ENCODE results near the gene FARSA. TPM values are rescaled to one million over a fixed set of nuclear protein-coding genes. Genes with fewer than 3 reads are reported as not detected.

FARSA gene
- polyA plus RNA-seq, 1 experiment = 13.5 TPM

DNA sequence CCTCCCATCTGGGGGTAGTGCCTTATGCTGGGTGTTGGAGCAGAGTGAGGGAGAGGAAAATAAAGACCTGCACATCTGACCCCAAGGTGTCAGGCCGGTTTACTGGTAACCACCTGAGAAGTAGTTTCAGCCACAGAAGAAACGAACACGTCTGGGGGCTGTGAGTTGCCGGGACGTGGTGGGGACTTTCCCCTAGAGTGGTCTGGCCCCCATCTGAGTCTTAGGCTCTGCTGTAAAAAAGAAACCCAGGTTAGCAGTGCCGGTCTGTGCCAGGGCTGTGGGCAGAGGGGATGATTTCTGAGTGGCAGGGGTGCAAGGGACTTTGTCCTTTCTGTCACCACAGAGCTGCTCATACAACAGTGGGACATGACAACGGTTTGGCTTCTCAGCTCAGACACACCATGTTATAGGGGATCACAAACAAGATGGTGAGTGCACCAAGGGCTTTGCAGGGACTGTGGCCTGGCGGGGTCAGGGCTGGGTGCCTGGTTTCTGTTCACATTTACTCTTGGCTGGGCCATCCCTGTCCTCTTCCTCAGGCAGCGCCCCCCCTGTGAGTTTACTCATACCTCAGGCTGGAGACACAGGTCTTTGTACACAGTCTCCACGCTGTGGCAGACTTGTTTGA is 33.5 kb downstream of the FARSA start:
- DNase-seq (ENCODE audit: low read depth, low spot score) = no peak
- Histone ChIP-seq H3K27me3 (ENCODE audit: control insufficient read depth, insufficient read depth, low read length) (no peaks in the 10 kb centered on the region), H3K27ac (ENCODE audit: low read depth, low read length) (no peak overlapping the region), H3K4me3 (ENCODE audit: low read depth, low read length) (no peak overlapping the region), H3K9me3 (ENCODE audit: control insufficient read depth, insufficient read depth, low read length) (no peaks in the 10 kb centered on the region)
- POLR2A ChIA-PET = interaction anchor here (1.7 kb wide), 1 partner anchor 9 kb away, joined by 4 read pairs; the partner anchor contains the start of gene GCDH
- TF ChIP-seq, protein P1, sequence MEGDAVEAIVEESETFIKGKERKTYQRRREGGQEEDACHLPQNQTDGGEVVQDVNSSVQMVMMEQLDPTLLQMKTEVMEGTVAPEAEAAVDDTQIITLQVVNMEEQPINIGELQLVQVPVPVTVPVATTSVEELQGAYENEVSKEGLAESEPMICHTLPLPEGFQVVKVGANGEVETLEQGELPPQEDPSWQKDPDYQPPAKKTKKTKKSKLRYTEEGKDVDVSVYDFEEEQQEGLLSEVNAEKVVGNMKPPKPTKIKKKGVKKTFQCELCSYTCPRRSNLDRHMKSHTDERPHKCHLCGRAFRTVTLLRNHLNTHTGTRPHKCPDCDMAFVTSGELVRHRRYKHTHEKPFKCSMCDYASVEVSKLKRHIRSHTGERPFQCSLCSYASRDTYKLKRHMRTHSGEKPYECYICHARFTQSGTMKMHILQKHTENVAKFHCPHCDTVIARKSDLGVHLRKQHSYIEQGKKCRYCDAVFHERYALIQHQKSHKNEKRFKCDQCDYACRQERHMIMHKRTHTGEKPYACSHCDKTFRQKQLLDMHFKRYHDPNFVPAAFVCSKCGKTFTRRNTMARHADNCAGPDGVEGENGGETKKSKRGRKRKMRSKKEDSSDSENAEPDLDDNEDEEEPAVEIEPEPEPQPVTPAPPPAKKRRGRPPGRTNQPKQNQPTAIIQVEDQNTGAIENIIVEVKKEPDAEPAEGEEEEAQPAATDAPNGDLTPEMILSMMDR (IDR thresholded peaks at IDR 0.05; ENCODE audit: low read depth, low read length) = no peak
- CTCF ChIA-PET = no interaction called here

DNA sequence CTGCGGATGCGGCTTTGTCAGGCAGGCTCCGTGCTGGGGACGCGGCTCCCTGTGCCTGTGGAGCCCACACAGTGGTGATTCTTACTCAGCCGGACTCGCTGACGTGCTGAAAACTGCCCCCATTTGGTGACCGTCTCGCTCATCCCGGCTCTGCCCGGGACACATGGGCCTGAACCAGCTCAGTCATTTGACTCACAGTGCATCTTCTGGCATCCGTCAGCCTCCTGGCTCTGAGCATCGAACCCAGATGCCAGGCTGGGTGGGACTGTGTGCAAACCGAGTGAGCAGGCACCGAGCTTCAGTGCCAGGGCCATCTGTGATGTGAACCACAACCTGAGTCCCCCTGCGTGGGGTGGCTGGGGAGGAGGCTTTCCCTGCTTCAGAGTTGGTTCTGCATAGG is 37.1 kb downstream of the FARSA start:
- no peak for DNase-seq (ENCODE audit: low read depth, low spot score)

DNA sequence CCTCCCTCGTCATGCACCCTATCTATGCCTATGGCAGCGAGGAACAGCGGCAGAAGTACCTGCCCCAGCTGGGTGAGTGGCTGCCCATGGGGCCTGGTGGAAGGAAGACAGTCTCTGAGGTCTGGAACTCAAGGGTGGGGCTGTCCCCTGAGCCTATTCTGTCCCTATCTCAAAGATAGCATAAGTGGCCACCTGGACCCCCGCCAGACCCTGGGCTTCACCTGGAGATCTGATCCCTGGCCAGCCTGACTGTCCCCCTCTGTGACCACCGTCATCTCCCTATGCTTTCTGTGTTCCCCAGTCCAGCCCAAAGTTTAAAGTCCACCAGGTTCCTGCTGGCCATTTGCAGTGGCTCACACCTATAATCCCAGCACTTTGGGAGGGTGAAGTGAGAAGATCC is 39.9 kb downstream of the FARSA start:
- CTCF ChIA-PET = no interaction called here

More for the DNA sequence above, 37.1 kb downstream of the FARSA start:
- H3K27ac ChIP-seq (ENCODE audit: low read depth, low read length) = no peak overlapping the region
- no peaks in the 10 kb centered on the region for H3K27me3 ChIP-seq (ENCODE audit: control insufficient read depth, insufficient read depth, low read length)
- CTCF ChIA-PET = no interaction called here
- H3K4me3 ChIP-seq (ENCODE audit: low read depth, low read length) = no peak overlapping the region
- TF ChIP-seq, protein P1 (IDR thresholded peaks at IDR 0.05; ENCODE audit: low read depth, low read length) = no peak
- POLR2A ChIA-PET = no interaction called here
- H3K9me3 ChIP-seq (ENCODE audit: control insufficient read depth, insufficient read depth, low read length) = no peaks in the 10 kb centered on the region

DNA sequence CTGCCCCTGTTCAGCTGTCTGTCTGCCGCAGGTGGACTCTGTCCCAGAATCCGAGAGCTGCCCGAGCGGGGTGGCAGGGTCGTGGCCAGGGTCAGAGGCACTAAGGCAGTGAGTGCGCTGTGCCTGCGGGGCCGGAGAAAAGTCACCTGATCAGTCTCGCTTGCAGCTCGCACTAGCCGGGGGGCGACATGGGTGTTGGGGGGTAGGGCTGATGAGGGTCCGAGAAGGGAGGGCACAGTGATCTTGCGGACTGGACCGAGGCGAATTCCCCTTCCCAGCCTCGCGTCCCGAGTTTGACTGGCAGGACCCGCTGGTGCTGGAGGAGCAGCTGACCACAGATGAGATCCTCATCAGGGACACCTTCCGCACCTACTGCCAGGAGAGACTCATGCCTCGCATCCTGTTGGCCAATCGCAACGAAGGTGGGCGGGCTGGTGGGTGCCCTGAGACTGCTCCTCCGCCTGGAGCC is 41.9 kb downstream of the FARSA start:
- no peaks in the 10 kb centered on the region; the same call in 1 of the 2 replicates for H3K9me3 ChIP-seq (ENCODE audit: control insufficient read depth, insufficient read depth, low read length)
- ChIA-PET POLR2A (interaction anchor here (0.6 to 1.5 kb wide), 6 partner anchors 8 to 100 kb away, joined by 4 to 8 read pairs (median 4); partner anchors contain the start of genes DNASE2 and JUNB), CTCF (interaction anchor here (1.5 kb wide), 1 partner anchor 126 kb away, joined by 8 read pairs; no protein-coding TSS in a partner anchor)
- peak overlapping the region; percentile 21 for H3K27ac ChIP-seq (ENCODE audit: low read depth, low read length)
- DNase-seq (ENCODE audit: low read depth, low spot score) = no peak
- TF ChIP-seq, protein P1 (IDR thresholded peaks at IDR 0.05; ENCODE audit: low read depth, low read length) = no peak
- peak overlapping the region; percentile 91 for H3K4me3 ChIP-seq (ENCODE audit: low read depth, low read length)
- H3K27me3 ChIP-seq (ENCODE audit: control insufficient read depth, insufficient read depth, low read length) = peaks cover 5% of the 10 kb centered on the region

More for the DNA sequence above, 39.9 kb downstream of the FARSA start:
- DNase-seq (ENCODE audit: low read depth, low spot score) = no peak
- H3K9me3 ChIP-seq (ENCODE audit: control insufficient read depth, insufficient read depth, low read length) = no peaks in the 10 kb centered on the region; the same call in 1 of the 2 replicates
- TF ChIP-seq, protein P1 (IDR thresholded peaks at IDR 0.05; ENCODE audit: low read depth, low read length) = no peak
- POLR2A ChIA-PET = no interaction called here
- no peak overlapping the region for H3K27ac ChIP-seq (ENCODE audit: low read depth, low read length)
- no peak overlapping the region for H3K4me3 ChIP-seq (ENCODE audit: low read depth, low read length)
- no peaks in the 10 kb centered on the region for H3K27me3 ChIP-seq (ENCODE audit: control insufficient read depth, insufficient read depth, low read length)
